ENCODE measurements around the gene SERPINB4.

GRCh38 chr18:63617915-63618234, 26.2 kb downstream of the SERPINB4 start:
- no peak for TF ChIP-seq POLR2A (IDR thresholded peaks at IDR 0.05)
- no peak for TF ChIP-seq CTCF (IDR thresholded peaks at IDR 0.05)
